Fibroblast of peridontal ligament (primary cell): Measurements from ENCODE around the gene NAV3.
A peak's percentile ranks its signal among the peaks of the same experiment; 100 is the strongest.

Experiments used
- DNase-seq: peaks from one replicate; pipeline ENCODE4 v3.0.0-alpha.2; 2010; ENCODE audit errors: extremely low read depth

NAV3 gene

DNA sequence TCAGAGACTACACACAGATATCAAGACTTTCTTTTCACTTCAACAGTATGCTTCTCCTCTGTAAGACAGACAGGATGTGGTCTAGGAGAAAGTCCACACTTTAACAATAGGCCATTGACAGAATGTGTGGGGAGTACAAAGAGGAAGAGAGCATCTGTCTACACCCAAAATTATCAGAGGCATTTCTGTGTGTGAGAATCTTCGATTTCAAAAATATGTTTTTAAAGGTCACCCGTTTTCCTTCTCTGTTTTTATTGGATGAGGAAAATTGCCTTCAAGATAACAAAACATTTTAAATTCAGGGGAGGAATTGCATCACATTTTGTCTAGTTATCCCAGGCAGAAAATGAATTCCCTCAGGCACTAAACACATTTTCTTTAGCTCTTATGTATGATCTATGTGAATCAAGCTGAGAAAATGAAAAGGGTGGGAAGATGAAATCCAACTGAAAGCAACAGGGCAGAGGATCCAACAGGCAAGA, 16.4 kb downstream of the NAV3 start:
- peak; percentile 82 for DNase-seq

DNA sequence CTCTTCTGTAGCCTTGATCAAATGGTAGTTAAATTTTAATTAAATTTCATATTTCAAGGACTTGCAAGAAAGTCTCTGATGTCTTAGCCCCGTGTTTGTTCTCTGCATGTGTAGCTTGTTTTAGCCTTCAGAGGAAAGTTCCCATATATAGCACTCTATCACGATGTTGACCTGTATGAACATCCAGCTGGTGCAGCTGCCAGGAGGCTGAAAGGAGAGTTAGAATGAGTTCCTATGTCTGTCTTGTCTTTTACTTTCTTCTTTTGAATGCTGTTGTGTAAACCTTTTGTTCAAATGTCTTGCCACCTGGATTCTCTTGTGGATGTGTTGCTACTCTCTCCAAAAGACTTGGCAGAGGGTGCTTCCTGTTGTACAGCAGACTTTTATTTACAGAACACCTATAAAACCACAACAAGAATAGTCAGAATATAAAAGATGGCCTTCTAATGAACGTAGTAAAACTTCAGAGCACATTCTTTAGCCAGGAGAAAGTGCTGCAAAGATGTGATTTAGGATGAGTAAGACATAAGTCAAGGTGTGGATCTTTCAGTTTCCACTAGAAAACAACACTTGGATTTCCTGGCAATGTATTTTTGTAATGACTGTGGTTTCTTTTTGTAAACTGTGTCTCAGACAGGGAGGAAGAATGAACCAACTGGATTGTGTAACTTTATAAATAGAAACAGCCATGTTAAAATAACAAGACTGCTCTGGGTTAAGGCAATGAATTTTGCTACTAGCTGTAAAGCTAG, 17.2 kb downstream of the NAV3 start:
- peak; percentile 92 for DNase-seq

DNA sequence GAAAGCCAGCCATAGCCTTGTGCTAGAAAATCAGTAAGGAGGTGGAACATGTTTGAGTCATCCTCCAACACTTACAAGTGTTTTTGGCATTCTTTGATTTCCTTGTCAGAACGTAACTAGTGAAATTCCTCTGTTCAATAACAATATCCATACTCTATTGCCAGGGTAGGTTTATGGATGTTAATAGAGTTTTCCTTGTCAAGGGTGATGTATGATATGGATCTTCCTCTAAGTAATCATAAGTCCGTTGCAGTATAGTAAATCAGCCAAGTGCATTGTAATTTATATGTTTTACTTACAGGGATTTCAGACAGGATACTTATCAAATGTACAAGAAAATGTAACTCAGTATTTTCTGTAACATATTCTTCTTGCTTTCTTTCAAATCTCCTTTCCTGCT, 19.4 kb downstream of the NAV3 start:
- no peak for DNase-seq

DNA sequence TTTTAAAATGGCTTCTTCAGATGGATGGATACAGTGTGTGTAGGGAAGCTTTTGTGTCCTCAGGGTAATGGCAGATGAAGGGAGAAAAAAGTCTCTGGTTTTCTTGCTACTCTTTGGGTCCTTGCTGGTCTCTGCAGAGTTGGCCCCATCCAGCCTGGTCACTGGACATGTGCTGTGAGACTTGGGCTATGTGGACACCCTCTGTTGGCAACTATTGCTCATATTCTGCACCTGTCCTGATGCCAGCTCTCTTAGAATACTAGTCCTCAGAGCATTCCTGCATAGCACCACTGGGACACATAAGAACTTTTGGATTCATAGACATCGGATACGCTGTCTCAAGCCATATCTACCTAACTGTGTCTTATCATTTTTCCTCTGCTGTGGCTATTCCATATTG, 20.0 kb downstream of the NAV3 start:
- DNase-seq, result no peak

DNA sequence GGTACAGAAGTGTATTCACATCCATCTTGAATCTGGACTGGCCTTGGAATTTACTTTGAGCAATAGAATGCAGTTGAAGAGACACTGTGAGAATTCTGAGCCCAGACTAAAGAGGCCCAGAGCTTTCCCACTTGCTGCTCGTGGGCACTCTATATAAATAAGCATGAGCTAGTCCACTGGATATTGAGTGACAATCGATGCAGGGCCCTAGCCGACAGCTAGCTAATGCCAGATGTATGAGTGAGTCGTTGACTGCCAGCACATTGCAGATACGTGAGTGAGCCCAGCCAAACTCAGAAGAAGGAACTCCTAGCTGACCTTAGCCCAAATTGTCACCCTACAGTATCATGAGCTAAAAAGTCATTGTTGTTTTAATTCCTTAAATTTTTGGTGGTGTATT, 24.9 kb downstream of the NAV3 start:
- peak; percentile 40 for DNase-seq

DNA sequence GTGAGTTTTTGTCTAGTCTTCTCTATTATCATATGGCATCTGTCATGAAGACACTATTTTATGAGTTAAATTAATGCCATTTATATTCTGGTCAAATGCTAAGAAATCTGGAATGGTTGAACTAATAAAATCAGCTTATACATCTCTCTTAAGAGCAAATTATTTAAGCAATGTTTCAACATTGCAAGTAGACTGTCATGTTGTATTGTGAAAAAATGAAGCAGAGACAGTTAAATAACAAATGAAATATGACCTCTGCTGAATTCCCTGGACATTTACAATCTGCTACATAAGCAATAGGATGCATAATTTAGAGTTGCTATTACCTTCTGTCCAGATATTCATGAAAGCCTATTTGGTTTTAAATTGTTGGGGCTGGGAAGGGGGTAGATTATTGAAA, 30.6 kb downstream of the NAV3 start:
- DNase-seq, result peak; percentile 15

DNA sequence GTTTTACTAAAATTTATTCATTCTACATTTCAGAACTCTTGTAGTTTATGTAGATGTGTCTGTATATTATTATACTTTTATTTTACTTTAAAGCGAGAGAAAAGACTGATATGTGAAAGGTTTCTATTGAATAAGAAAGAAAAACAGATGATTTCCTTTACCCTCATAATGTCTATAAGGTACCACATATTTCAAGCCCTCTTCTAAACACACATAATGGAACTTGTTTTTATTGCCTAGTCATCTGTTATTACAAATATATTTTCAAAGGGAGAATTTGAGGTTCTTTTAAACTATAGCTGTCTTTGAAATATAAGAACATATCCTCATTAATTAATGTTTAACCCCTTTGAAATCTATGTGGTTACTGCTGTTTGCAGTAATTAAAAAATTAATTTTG, 34.5 kb downstream of the NAV3 start:
- DNase-seq, result no peak

DNA sequence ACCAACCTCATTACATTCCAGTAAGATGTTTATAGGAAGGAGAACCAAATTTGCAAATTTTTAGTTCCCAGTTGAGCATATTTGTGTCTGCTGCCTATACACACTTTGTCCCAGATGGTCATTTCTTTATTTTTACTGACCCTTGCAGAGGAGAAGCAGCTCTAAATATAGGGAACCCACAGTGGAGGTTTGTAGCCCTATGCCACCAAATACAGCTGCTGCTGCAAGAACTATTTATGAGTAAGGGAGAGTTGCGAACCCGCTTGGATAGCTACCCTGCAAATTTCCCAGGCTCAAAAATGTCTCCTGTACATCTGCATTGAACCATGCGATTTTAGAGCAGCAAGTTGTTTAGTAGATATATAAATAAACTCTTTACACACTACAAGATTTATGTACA, 48.2 kb downstream of the NAV3 start:
- no peak for DNase-seq

DNA sequence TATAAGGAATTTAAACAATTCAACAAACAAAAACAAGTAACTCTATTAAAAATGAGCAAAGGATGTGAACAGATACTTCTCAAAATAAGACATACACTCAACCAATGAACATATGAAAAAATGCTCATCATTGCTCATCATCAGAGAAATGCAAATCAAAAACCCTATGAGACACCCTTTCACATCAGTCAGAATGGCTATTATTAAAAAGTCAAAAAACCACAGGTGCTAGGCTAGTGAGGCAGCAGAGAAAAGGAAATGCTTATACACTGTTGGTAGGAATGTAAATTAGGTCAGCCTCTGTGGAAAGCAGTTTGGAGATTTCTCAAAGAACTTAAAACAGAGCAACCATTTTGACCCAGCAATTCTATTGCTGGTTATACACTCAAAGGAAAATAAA, 52.0 kb downstream of the NAV3 start:
- no peak for DNase-seq

DNA sequence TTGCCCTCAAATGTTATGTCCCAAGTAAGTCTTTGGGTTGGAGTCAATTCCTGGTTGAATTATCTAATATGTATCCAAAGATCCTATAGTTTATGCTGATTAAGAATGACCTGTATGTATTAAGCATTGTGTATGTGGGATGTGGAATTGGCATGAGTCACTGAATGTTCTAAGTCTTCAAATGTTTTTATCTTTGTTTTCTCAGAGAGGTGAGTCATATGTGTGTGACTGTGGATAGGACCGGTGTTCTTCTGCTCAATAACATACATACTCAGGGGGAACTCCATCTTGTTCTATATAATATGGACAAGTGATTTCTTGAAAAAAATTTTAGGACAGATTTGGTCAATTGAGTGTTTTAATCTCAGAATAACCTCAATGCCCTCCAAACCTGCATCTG, 57.9 kb downstream of the NAV3 start:
- DNase-seq, result peak; percentile 13

DNA sequence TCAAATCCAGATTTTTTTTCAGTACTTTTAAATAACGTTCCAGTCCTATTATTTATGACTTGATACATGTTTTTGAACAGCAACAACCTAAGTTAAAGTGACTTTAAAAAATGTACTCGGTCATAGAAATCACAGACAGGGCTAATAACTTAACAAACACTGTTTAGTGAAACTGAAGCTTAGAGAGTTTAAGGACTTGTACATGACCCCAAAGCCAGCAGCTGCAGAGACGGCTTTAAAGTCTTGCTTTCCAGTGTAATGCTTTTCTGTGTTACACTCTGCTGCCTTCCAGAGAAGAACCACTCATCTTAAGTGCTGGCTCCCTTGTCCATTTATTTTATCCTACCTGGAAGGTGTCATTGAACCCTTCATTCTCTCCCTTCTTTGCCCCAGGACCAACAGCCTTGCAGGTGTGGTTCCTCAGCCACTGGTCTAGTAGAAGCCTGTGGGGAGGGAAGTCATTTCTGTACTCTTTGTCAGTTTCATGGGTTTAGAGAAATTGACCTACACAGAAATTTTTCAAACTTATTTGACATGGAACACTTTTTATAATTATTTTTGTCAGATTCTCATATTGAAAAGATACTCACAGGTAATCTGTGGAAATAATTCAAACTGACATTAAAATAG, 60.9 kb downstream of the NAV3 start:
- DNase-seq, result no peak

DNA sequence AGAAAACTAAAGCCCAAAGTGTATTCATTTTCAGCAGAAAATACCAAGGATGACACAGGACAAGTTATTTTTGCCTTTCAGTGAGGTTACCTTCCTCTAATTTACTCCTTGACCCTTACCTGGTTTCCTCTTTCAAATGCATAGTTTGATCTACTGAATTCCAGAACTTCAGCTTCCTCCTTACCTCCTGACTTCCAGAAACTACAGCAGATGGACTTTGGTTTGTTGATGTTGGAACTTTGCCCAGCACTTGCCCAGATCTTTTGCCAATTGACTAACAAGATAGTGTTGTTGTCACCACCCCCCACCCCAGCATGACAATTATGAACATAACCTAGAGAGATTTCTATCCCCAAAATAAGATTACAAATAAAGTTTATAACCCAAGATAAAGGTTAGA, 63.2 kb downstream of the NAV3 start:
- DNase-seq, result peak; percentile 23

DNA sequence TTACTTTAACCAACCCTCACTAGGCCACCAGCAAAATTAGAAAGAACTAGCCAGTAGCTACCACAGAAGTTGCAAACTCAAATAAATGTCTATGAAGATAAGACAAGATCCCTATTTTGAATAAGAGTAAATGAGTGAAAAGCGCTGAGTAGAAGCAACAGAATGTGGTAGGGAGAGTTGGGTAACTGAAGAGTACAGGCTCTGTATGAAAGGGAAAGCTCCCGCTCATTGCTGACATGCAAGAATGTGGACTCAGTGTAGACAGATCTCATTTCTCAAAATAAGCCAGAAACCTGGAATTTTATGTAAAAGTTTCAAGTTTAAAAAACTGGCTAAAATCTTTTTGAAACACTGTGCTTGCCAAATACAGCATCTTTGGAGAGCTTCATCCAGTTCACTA, 63.9 kb downstream of the NAV3 start:
- no peak for DNase-seq

DNA sequence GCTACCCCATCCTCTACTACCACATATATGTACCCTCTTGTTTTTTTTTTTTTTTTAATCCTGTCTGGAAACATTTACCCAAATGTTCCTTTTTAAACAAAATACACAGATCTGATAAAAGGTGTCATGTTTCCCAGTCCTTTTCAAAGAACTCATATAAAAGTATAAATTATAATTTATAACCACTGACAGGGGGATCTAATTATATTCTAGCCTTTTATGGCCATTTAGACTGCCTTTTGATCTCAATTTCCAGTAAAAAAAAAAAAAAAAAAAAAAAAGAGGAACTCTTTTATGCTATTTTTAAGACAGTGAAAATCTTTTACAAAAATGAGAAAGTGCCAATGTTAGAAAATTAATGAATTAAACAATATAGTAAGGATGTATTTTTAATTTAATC, 65.0 kb downstream of the NAV3 start:
- no peak for DNase-seq

DNA sequence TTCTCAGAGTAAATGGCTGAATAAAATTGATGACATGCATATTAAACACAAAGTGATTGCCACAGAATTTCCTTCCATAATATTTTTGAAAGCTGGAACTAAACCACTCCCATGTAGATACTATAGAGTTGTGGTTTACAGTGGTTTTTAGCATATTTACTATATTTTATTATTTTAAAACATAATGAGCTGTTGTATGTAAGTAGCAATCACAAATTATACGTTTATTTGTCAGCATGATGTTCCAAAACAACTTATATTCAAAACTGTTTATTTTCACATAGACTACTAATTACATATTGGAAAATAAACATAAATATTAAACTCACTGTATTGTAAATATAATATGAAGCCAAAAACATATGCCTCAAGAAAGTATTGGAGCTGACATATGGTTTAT, 77.2 kb downstream of the NAV3 start:
- DNase-seq, result no peak

DNA sequence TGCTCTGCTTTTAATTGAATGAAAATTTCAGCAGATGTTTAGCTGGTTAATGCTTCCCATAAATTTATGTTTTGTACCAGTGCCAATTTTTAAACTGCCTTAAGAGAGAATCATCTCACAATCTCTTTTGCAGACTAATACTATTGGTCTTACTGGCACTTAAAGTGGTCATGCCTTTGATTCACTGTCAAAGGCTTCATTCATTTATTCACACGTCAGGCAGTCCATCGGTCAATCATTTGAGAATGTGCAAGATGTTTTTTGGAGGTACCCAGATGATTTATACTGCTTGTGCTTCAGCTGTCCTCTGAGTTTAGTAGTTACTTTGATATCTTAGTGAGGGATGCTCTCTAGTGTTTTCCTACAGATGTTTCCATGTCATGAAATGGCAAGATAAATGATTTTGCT, 83.4 kb downstream of the NAV3 start:
- peak; percentile 27 for DNase-seq

DNA sequence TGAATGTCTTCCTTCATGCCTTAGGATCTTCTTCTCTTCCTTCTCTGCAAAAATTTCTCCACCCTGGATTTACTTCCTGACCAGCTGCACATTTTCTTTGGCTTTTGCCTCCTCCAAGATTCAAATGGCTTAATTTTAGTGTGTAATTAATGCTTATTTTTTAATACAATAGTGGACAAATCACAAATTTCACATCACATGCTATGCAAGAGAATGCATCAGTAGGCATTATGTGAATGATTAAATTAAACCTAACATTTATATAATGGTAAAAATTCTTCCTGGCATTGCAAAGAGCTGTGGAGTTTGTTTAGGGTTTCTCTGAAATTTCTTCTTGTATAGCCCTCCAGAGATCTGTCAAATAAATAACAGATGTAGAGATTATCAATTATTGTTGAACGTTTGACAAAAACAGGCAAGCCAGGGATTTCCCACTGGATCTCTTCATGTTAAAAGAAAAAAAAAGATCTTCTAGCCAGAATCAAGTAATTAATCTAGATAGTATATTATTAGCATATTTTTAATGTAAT, 84.4 kb downstream of the NAV3 start:
- no peak for DNase-seq

DNA sequence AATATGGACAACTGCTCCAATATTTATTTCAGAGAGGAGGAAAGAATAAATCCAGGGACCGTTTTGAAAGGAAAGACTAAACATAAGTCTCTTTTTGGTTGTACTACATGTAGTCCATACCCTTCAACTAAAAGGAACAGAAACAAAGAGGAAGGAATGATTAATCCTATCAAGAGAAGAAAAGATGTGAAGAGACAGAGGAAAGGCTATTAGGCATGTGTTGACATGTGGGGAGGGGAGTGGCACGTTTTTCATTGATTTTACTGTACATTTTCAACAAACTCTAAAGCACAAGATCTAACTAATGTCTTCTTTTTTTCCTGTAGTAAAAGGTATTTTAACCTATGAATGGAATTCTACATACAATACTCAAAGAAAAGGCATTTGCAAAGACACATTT, 85.6 kb downstream of the NAV3 start:
- no peak for DNase-seq

DNA sequence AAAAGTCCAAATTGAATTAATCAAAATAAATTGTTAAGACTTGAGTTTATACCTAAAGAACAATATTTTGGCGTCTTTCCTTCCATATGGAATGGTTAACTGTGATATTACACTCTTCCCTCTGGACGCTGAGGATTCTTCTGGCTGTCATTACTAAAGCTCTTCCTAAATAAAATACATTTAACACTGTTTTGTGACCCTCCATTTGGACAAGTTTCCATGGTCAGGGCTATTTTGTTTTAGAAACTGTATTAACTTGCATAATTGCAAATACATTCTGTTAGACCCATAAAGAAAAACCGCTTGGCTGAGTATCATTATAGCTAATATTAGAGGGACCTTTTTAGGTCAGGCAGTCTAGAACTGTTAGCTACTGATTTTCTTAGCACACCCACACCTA, 87.4 kb downstream of the NAV3 start:
- no peak for DNase-seq

DNA sequence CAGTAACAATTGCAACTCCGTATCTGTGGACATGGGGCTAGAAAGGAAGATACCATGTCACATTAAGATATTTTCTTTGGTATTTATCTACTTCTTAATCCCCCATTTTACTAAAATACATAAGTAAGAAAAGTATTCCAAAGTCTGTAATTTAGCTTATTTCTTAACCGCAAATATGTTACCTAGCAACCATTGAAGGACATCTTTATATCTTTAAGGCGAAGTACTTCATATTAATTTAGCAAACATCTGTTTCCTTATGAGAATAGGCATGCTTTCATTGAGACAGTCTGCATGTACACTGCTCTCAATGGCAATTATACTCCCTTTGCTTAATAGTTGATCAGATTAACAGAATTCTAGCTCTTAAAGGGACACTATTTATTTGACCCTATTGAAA, 88.8 kb downstream of the NAV3 start:
- DNase-seq, result no peak

DNA sequence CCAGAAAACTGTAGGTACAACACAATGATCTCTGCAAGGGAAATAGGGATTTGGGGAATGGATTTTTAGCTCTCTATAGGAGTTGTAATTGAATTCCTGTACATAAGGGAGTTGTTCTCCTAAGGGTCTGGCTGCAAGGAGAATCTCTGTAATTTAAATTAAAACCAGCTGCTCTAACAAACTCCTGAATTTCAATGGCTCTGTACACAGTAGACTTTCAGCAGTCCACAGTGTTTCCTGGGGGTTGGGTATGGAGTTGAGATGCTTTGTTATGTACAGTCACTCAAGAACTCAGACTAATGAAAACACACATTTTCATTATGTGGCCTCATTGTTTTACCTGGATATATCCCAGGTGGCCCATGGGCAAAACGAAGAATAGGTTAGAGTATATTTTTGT, 93.2 kb downstream of the NAV3 start:
- DNase-seq, result peak; percentile 76

DNA sequence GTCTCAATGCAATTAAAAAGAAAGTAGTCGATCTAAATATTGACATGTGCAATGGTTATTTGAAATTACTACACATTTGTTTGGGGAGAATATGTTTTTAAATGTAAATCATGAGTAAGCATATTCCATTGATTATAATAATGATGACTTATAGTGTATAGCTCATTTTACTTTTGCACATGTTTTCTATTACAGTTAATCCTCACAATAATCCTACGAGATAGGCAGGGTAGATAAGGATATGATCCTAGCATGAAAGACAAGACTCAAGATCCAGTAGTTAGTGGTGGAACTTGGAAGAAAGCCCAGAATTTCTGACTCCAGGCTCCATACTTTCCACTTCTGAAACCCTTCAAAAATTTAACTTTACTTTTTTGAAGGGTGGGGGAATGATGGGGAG, 94.0 kb downstream of the NAV3 start:
- DNase-seq, result peak; percentile 81

DNA sequence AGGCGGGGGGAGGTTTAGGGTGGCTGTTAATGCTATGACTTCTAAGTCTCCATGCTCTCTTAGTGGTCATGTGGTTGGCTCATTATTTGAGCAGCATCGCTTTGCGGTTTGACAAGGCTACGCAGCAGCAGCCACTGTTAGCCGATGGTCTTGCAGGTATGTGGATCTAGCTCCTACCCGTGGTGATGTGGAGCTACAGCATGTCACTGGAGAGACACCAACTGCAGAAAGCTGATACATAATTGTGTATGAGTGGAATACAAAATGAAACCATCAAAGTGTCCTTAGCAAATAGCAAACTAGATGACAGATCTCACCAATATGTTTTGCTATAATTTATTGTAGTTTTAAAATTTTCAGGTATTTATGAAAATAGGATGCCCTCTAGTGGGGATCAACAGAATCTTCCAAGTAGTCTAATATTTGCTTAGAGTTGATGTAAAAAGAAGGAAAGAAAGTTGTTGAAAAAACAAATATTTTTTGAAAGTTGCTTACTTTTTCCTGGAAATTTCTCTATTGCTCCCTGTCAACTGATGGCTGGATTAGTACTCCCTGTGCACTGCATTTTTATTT, 94.9 kb downstream of the NAV3 start:
- peak; percentile 96 for DNase-seq
